GM18507 (cell line): ENCODE measurements around the gene VSIG10L.

ENCODE experiments used
- DNase-seq: peaks from one replicate; pipeline ENCODE4 v3.0.0; 2011; ENCODE audit warnings: low read depth; ENCODE audit not compliant: insufficient read length; ENCODE audit errors: extremely low spot score
- FAIRE-seq: peaks from 2 replicates; lab custom pipeline; 2011; peaks lifted over from hg19 to GRCh38; lab: Jason Lieb, UNC

Gene VSIG10L

GRCh38 chr19:51321799-51322198, 20.1 kb downstream of the VSIG10L start:
- no peak for DNase-seq
- no peak for FAIRE-seq

GRCh38 chr19:51320280-51320657, 21.7 kb downstream of the VSIG10L start:
- no peak for FAIRE-seq
- no peak for DNase-seq

- DNase-seq = no peak
- no peak for FAIRE-seq
Observed at GRCh38 chr19:51319649-51320279, 22.2 kb downstream of the VSIG10L start.

- FAIRE-seq = no peak
- no peak for DNase-seq
Observed at GRCh38 chr19:51318687-51319648, 23.0 kb downstream of the VSIG10L start.

GRCh38 chr19:51317968-51318367, 24.0 kb downstream of the VSIG10L start:
- DNase-seq (no peak), FAIRE-seq (no peak)

GRCh38 chr19:51317376-51317775, 24.6 kb downstream of the VSIG10L start:
- no peak for FAIRE-seq

GRCh38 chr19:51316688-51317087, 25.3 kb downstream of the VSIG10L start:
- no peak for DNase-seq
- FAIRE-seq = no peak

More at GRCh38 chr19:51317376-51317775, 24.6 kb downstream of the VSIG10L start:
- no peak for DNase-seq

- DNase-seq (no peak), FAIRE-seq (no peak)
Observed at GRCh38 chr19:51311351-51312257, 30.3 kb downstream of the VSIG10L start, which contains the start of gene IGLON5. TSS of gene IGLON5 (plus strand) at chr19:51311644. CDS start at chr19:51311848, 204 bp downstream.

GRCh38 chr19:51305479-51305878, 36.5 kb downstream of the VSIG10L start:
- FAIRE-seq (no peak), DNase-seq (no peak)

GRCh38 chr19:51301266-51301665, 40.7 kb downstream of the VSIG10L start:
- FAIRE-seq (no peak), DNase-seq (no peak)

- FAIRE-seq = no peak
Observed at GRCh38 chr19:51297406-51297805, 44.5 kb downstream of the VSIG10L start.

GRCh38 chr19:51296336-51297093, 45.4 kb downstream of the VSIG10L start:
- FAIRE-seq (no peak), DNase-seq (no peak)

More at GRCh38 chr19:51297406-51297805, 44.5 kb downstream of the VSIG10L start:
- no peak for DNase-seq

GRCh38 chr19:51295382-51296126, 46.4 kb downstream of the VSIG10L start:
- no peak for FAIRE-seq
- DNase-seq = no peak

- DNase-seq (no peak), FAIRE-seq (no peak)
Observed at GRCh38 chr19:51294977-51295375, 47.0 kb downstream of the VSIG10L start.

GRCh38 chr19:51294211-51294976, 47.5 kb downstream of the VSIG10L start:
- DNase-seq = no peak
- FAIRE-seq = no peak

- DNase-seq = no peak
- no peak for FAIRE-seq
Observed at GRCh38 chr19:51293571-51294210, 48.2 kb downstream of the VSIG10L start.

- no peak for DNase-seq
- FAIRE-seq = no peak
Observed at GRCh38 chr19:51292971-51293370, 49.0 kb downstream of the VSIG10L start.
